HCT116 (cell line): ENCODE measurements around the gene ADCY2. TPM values are rescaled to one million over a fixed set of nuclear protein-coding genes. Genes with fewer than 3 reads are reported as not detected.

Source experiments
- ATAC-seq: fragments of 200-7000 bp; cut with Tn5 transposase; 2 replicates; pipeline ENCODE4 v1.9.1; 2020; ENCODE audit warnings: mild to moderate bottlenecking, moderate library complexity
- BruUV-seq: library from RNA; stranded (reverse); fragments of 400-500 nt; replicated peaks from 2 replicates; lab custom pipeline; 2021; lab: Mats Ljungman, UMichigan
- CTCF ChIA-PET: fragments of 300-600 bp; sonication (Branson Sonifier 250); formaldehyde crosslinking; loops from one replicate; lab custom pipeline; 2021; ENCODE audit warnings: antibody characterized with exemption; lab: Charles Lee
- POLR2A ChIA-PET: fragments of 300-600, 350-600 bp; sonication (Branson Sonifier 250); formaldehyde crosslinking; loops from one replicate; lab custom pipeline; 2021; ENCODE audit warnings: antibody characterized with exemption; lab: Charles Lee
- RAD21 ChIA-PET, 2 experiments: fragments of 300-600 bp; sonication (Branson Sonifier 250); formaldehyde crosslinking; loops; one replicate each; lab custom pipeline; 2023; ENCODE audit warnings: low total read pairs in 2 of 2; ENCODE audit not compliant: uncharacterized antibody in 2 of 2, unreplicated experiment in 2 of 2, low non-redundant PET in 1 of 2; lab: Charles Lee
- DNase-seq: peaks from one replicate; pipeline ENCODE4 v3.0.0-alpha.2; 2010; ENCODE audit warnings: low read depth, low spot score
- H2AFZ ChIP-seq: fragments of 200-600 bp; shearing (Covaris generic), sonication (generic); 2 replicates; pipeline ENCODE4 v1.6.1; 2017; ENCODE audit warnings: low read depth, mixed run types, mixed read lengths, antibody characterized with exemption, low read length; ENCODE audit not compliant: poor library complexity, severe bottlenecking
- H3K27ac ChIP-seq: 2 replicates; pipeline ENCODE4 v1.5.1; 2012; ENCODE audit warnings: low read depth, low read length
- H3K27me3 ChIP-seq: fragments of 200-600 bp; sonication (generic); 2 replicates; pipeline ENCODE4 v1.6.1; 2016; ENCODE audit warnings: mixed run types, low read length, mixed read lengths; ENCODE audit not compliant: insufficient read depth
- H3K36me3 ChIP-seq, 2 experiments: fragments of 200-500 bp in 1 of 2; fragments of 200-600 bp in 1 of 2; sonication (Bioruptor generic) in 1 of 2; sonication (generic) in 1 of 2; 2 replicates each; pipeline versions ENCODE4 v1.5.1 to v1.6.1; 2014 to 2016; ENCODE audit warnings: low read length in 2 of 2, inconsistent platforms in 1 of 2, mixed read lengths in 1 of 2, mixed run types in 1 of 2; ENCODE audit not compliant: insufficient read depth in 2 of 2, control insufficient read depth in 1 of 2
- H3K4me1 ChIP-seq, 2 experiments: fragments of 200-600 bp in 1 of 2; sonication (generic) in 1 of 2; 2 replicates each; pipeline versions ENCODE4 v1.5.1 to v1.6.1; 2012 to 2017; ENCODE audit warnings: low read length in 2 of 2, inconsistent platforms in 1 of 2, mild to moderate bottlenecking in 1 of 2, mixed read lengths in 1 of 2, mixed run types in 1 of 2, moderate library complexity in 1 of 2; ENCODE audit not compliant: insufficient read depth in 2 of 2, control insufficient read depth in 1 of 2
- H3K4me2 ChIP-seq: fragments of 200-600 bp; sonication (generic); 2 replicates; pipeline ENCODE4 v1.6.1; 2017; ENCODE audit warnings: mixed run types, low read length, mixed read lengths
- H3K4me3 ChIP-seq, 2 experiments: fragments of 200-600 bp in 1 of 2; sonication (generic) in 1 of 2; replicated peaks in 1 of 2; 2 replicates each; pipeline ENCODE4 v1.5.1; 2011 to 2016; ENCODE audit warnings: low read length in 2 of 2, control low read depth in 1 of 2, low read depth in 1 of 2, mild to moderate bottlenecking in 1 of 2, mixed read lengths in 1 of 2, mixed run types in 1 of 2
- H3K79me2 ChIP-seq: fragments of 200-600 bp; sonication (generic); 2 replicates; pipeline ENCODE4 v1.6.1; 2017; ENCODE audit warnings: mild to moderate bottlenecking, mixed run types, low read length, moderate library complexity, mixed read lengths; ENCODE audit not compliant: insufficient read depth
- H3K9ac ChIP-seq: fragments of 200-600 bp; sonication (generic); 2 replicates; pipeline ENCODE4 v1.6.1; 2016; ENCODE audit warnings: low read length, mixed read lengths
- H3K9me2 ChIP-seq: fragments of 200-600 bp; sonication (generic), shearing (Covaris generic); 2 replicates; pipeline ENCODE4 v1.6.1; 2017; ENCODE audit warnings: mixed run types, mild to moderate bottlenecking, moderate library complexity; ENCODE audit not compliant: insufficient read depth
- H3K9me3 ChIP-seq, 2 experiments: fragments of 200-500 bp in 1 of 2; fragments of 200-600 bp in 1 of 2; sonication (Bioruptor generic) in 1 of 2; sonication (generic) in 1 of 2; 2 replicates each; pipeline ENCODE4 v1.6.1; 2014 to 2017; ENCODE audit warnings: low read length in 2 of 2, mixed read lengths in 2 of 2, inconsistent platforms in 1 of 2, low read depth in 1 of 2, mild to moderate bottlenecking in 1 of 2, mixed run types in 1 of 2, moderate library complexity in 1 of 2; ENCODE audit not compliant: control insufficient read depth in 1 of 2, insufficient read depth in 1 of 2
- H4K20me1 ChIP-seq: fragments of 200-600 bp; sonication (generic), shearing (Covaris generic); 2 replicates; pipeline ENCODE4 v1.6.1; 2017; ENCODE audit warnings: mixed run types, mild to moderate bottlenecking, moderate library complexity; ENCODE audit not compliant: insufficient read depth
- ATF3 ChIP-seq: IDR thresholded peaks from 2 replicates; pipeline ENCODE4 v1.6.1; 2012
- CBX3 ChIP-seq: IDR thresholded peaks from 2 replicates; pipeline ENCODE4 v1.6.1; 2012; ENCODE audit warnings: low read depth
- EGR1 ChIP-seq: IDR thresholded peaks from 2 replicates; pipeline ENCODE4 v1.6.1; 2012; ENCODE audit warnings: low read depth
- EZH2 ChIP-seq: fragments of 200-600 bp; sonication (generic); IDR thresholded peaks from 2 replicates; pipeline ENCODE4 v1.6.1; 2017; ENCODE audit warnings: antibody characterized with exemption, mixed run types
- EZH2phosphoT487 ChIP-seq: fragments of 200-600 bp; IDR thresholded peaks from 2 replicates; pipeline ENCODE4 v1.6.1; 2018; ENCODE audit warnings: antibody characterized with exemption, borderline replicate concordance
- FOSL1 ChIP-seq: IDR thresholded peaks from 2 replicates; pipeline ENCODE4 v1.6.1; 2012; ENCODE audit warnings: low read depth
- POLR2A ChIP-seq: IDR thresholded peaks from 2 replicates; pipeline ENCODE4 v1.7.0; 2011; ENCODE audit warnings: borderline replicate concordance; ENCODE audit not compliant: insufficient read depth, insufficient read length; ENCODE audit errors: extremely low read depth
- RAD21 ChIP-seq: IDR thresholded peaks from 2 replicates; pipeline ENCODE4 v1.6.1; 2012; ENCODE audit warnings: low read depth, mild to moderate bottlenecking
- intact Hi-C: fragments of 100-400 bp; cut with micrococcal nuclease; formaldehyde crosslinking; loops from 2 replicates; pipeline ENCODE4 v1.10.0; 2022
- total RNA-seq: library from RNA; stranded (reverse); gene quantifications from one replicate; pipeline ENCODE4 v1.2.1, GENCODE V29; 2021; ENCODE audit not compliant: unreplicated experiment

The ADCY2 gene
- total RNA-seq, 1 experiment from 2014 or later, result 0.15 TPM

- no peak overlapping the region for H2AFZ ChIP-seq
- POLR2A ChIA-PET, result no interaction called here
- no peaks in the 10 kb centered on the region for H3K9me2 ChIP-seq
- intact Hi-C loops, result no loop called here
- TF ChIP-seq CBX3 (no peak), ATF3 (no peak), RAD21 (no peak), EGR1 (no peak), EZH2 (no peak), FOSL1 (no peak)
- TF ChIP-seq, all 23 proteins: peak for 0
- no peak overlapping the region for H3K27ac ChIP-seq
- H3K27me3 ChIP-seq, result peaks cover 27% of the 10 kb centered on the region
- no peak overlapping the region for H3K9ac ChIP-seq
- H3K36me3 ChIP-seq, result no peaks in the 10 kb centered on the region
- no TSS peak for BruUV-seq
- ChIA-PET CTCF (interaction anchor here (1.2 kb wide), 1 partner anchor 17 kb away, joined by 3 read pairs; no protein-coding TSS in a partner anchor), RAD21 (no interaction called here)
- H3K4me2 ChIP-seq, result no peak overlapping the region
- no peak for DNase-seq
- H3K9me3 ChIP-seq, result no peaks in the 10 kb centered on the region
- H4K20me1 ChIP-seq, result no peaks in the 10 kb centered on the region
- H3K4me3 ChIP-seq, result no peak overlapping the region
- ATAC-seq, result no peak
- H3K4me1 ChIP-seq, result no peaks in the 10 kb centered on the region
- no peaks in the 10 kb centered on the region for H3K79me2 ChIP-seq
Observed at GRCh38 chr5:7823594-7823993, 427.7 kb downstream of the ADCY2 start.

GRCh38 chr5:7824995-7825394 is 429.1 kb downstream of the ADCY2 start:
- no peaks in the 10 kb centered on the region for H3K9me2 ChIP-seq
- no peak overlapping the region for H3K4me2 ChIP-seq
- intact Hi-C loops, result no loop called here
- no peak overlapping the region for H3K9ac ChIP-seq
- no peak for DNase-seq
- H3K27ac ChIP-seq, result no peak overlapping the region
- ChIA-PET RAD21 (no interaction called here), POLR2A (no interaction called here), CTCF (interaction anchor here (0.9 kb wide), 1 partner anchor 8 kb away, joined by 4 read pairs; no protein-coding TSS in a partner anchor)
- no peaks in the 10 kb centered on the region for H3K36me3 ChIP-seq
- H3K9me3 ChIP-seq, result no peaks in the 10 kb centered on the region
- H4K20me1 ChIP-seq, result no peaks in the 10 kb centered on the region
- no TSS peak for BruUV-seq
- H3K79me2 ChIP-seq, result no peaks in the 10 kb centered on the region
- H3K4me1 ChIP-seq, result no peaks in the 10 kb centered on the region
- TF ChIP-seq EZH2phosphoT487, result no peak
- no peak for TF ChIP-seq POLR2A
- no peak for TF ChIP-seq RAD21
- H3K27me3 ChIP-seq, result peaks cover 32% of the 10 kb centered on the region; the same call in 1 of the 2 replicates
- ATAC-seq, result no peak
- H3K4me3 ChIP-seq, result no peak overlapping the region
- H2AFZ ChIP-seq, result no peak overlapping the region
